GM12878 (cell line): ENCODE data around the gene ATG9B. TPM values are rescaled to one million over a fixed set of nuclear protein-coding genes. Genes with fewer than 3 reads are reported as not detected.

Experiments
- ATAC-seq: fragments of 200-7000 bp; cut with Tn5 transposase; 3 replicates; pipeline ENCODE4 v1.9.1; 2020; ENCODE audit warnings: mild to moderate bottlenecking, moderate library complexity
- BruUV-seq: library from RNA; stranded (reverse); fragments of 400-500 nt; replicated peaks from 2 replicates; lab custom pipeline; 2021; lab: Mats Ljungman, UMichigan
- CTCF ChIA-PET: fragments of 300-600 bp; sonication (Branson Sonifier 250); formaldehyde crosslinking; extraction: SDS; loops from one replicate; lab custom pipeline; 2021; ENCODE audit warnings: inconsistent platforms; lab: Yijun Ruan, JAX
- POLR2A ChIA-PET: fragments of 350-600 bp; formaldehyde crosslinking; extraction: SDS; loops from one replicate; lab custom pipeline; 2021; ENCODE audit warnings: inconsistent platforms; lab: Charles Lee
- RAD21 ChIA-PET: fragments of 300-600 bp; sonication (Branson Sonifier 250); formaldehyde crosslinking; loops from one replicate; lab custom pipeline; 2023; ENCODE audit warnings: antibody characterized with exemption; ENCODE audit not compliant: unreplicated experiment; lab: Charles Lee
- SMC1A ChIA-PET: fragments of 300-600 bp; sonication (Branson Sonifier 250); formaldehyde crosslinking; loops from one replicate; lab custom pipeline; 2023; ENCODE audit not compliant: unreplicated experiment, uncharacterized antibody; lab: Charles Lee
- DNase-seq: peaks from one replicate; pipeline ENCODE4 v3.0.0-alpha.2; 2011; ENCODE audit warnings: low read depth, low spot score
- FAIRE-seq: peaks from 3 replicates; lab custom pipeline; 2011; peaks lifted over from hg19 to GRCh38; lab: Jason Lieb, UNC
- H2AFZ ChIP-seq: 2 replicates; pipeline ENCODE4 v1.6.0; 2011; ENCODE audit warnings: low read depth, low read length, control low read depth; ENCODE audit not compliant: control insufficient read depth
- H3K27ac ChIP-seq: 2 replicates; pipeline ENCODE4 v1.5.1; 2011; ENCODE audit warnings: control low read depth; ENCODE audit not compliant: control insufficient read depth, insufficient read depth
- H3K27me3 ChIP-seq, 2 experiments: replicated peaks in 1 of 2; 2 replicates each; pipeline versions ENCODE4 v1.6.0 to v1.6.1; 2011; ENCODE audit warnings: low read length in 1 of 2; ENCODE audit not compliant: control insufficient read depth in 2 of 2, insufficient read depth in 2 of 2
- H3K36me3 ChIP-seq, 2 experiments: 2 replicates each; pipeline ENCODE4 v1.5.1; 2011; ENCODE audit warnings: low read length in 1 of 2; ENCODE audit not compliant: control insufficient read depth in 2 of 2, insufficient read depth in 2 of 2
- H3K4me1 ChIP-seq: 2 replicates; pipeline ENCODE4 v1.6.1; 2011; ENCODE audit warnings: mild to moderate bottlenecking, low read length, moderate library complexity, mixed read lengths; ENCODE audit not compliant: control insufficient read depth, insufficient read depth
- H3K4me2 ChIP-seq: 2 replicates; pipeline ENCODE4 v1.6.0; 2011; ENCODE audit warnings: control low read depth; ENCODE audit not compliant: control insufficient read depth, insufficient read depth
- H3K4me3 ChIP-seq: fragments of 200-600 bp; sonication (generic); 2 replicates; pipeline ENCODE4 v1.5.1; 2016
- H3K79me2 ChIP-seq: 2 replicates; pipeline ENCODE4 v1.6.0; 2011; ENCODE audit warnings: low read length; ENCODE audit not compliant: control insufficient read depth, insufficient read depth
- H3K9ac ChIP-seq: 2 replicates; pipeline ENCODE4 v1.8.0; 2011; ENCODE audit warnings: low read length, control low read depth, mixed read lengths; ENCODE audit not compliant: control insufficient read depth, insufficient read depth
- H3K9me3 ChIP-seq: replicated peaks from 3 replicates; pipeline ENCODE4 v1.5.1; 2011; ENCODE audit warnings: mild to moderate bottlenecking, low read length; ENCODE audit not compliant: control insufficient read depth, insufficient read depth
- H4K20me1 ChIP-seq: 2 replicates; pipeline ENCODE4 v1.6.0; 2011; ENCODE audit not compliant: control insufficient read depth, insufficient read depth
- BRCA1 ChIP-seq: IDR thresholded peaks from 2 replicates; pipeline ENCODE4 v1.6.1; 2011; ENCODE audit warnings: low read depth, low read length, improper control_type of control experiment
- CEBPB ChIP-seq, 2 experiments: fragments of 150-350 bp in 1 of 2; IDR thresholded peaks; 2 replicates each; pipeline ENCODE4 v1.6.1; 2012 to 2014; ENCODE audit warnings: low read depth in 2 of 2, low read length in 2 of 2, borderline replicate concordance in 1 of 2, inconsistent platforms in 1 of 2
- JUND ChIP-seq: IDR thresholded peaks from 2 replicates; pipeline ENCODE4 v1.6.1; 2012; ENCODE audit warnings: low read depth, mild to moderate bottlenecking, low read length, improper control_type of control experiment, moderate library complexity
- KAT2A ChIP-seq: conservative IDR thresholded peaks from 2 replicates; pipeline ENCODE4 v1.6.1; 2011; ENCODE audit warnings: low read depth, low read length; ENCODE audit not compliant: control insufficient read depth
- MTA3 ChIP-seq: IDR thresholded peaks from 2 replicates; pipeline ENCODE4 v1.6.1; 2012; ENCODE audit warnings: low read length, inconsistent platforms, borderline replicate concordance
- PAX5 ChIP-seq: IDR thresholded peaks from 2 replicates; pipeline ENCODE4 v1.6.1; 2011; ENCODE audit warnings: low read depth, low read length, borderline replicate concordance
- RAD51 ChIP-seq: fragments of 450-650 bp; IDR thresholded peaks from 2 replicates; pipeline ENCODE4 v1.6.1; 2016; ENCODE audit warnings: moderate library complexity, mild to moderate bottlenecking, inconsistent platforms
- RCOR1 ChIP-seq: conservative IDR thresholded peaks from 2 replicates; pipeline ENCODE4 v1.6.1; 2012; ENCODE audit warnings: low read depth, low read length, improper control_type of control experiment
- RELA ChIP-seq: fragments of 450-650 bp; IDR thresholded peaks from 2 replicates; pipeline ENCODE4 v1.8.0; 2014; ENCODE audit warnings: borderline replicate concordance; ENCODE audit not compliant: partially characterized antibody
- YBX1 ChIP-seq: fragments of 450-650 bp; IDR thresholded peaks from 2 replicates; pipeline ENCODE4 v1.6.1; 2016; ENCODE audit warnings: antibody characterized with exemption
- ZNF207 ChIP-seq: fragments of 450-650 bp; IDR thresholded peaks from 2 replicates; pipeline ENCODE4 v1.6.1; 2014; ENCODE audit warnings: antibody characterized with exemption, mild to moderate bottlenecking, borderline replicate concordance
- WGBS: methylation state at CpG from one replicate; pipeline ENCODE4 v1.1.6; 2016; ENCODE audit warnings: low lambda C conversion rate; ENCODE audit not compliant: insufficient replicate concordance, insufficient coverage; ENCODE audit errors: missing lambda C conversion rate; 5-methylcytosine and 5-hydroxymethylcytosine counted together
- in situ Hi-C: fragments of 300-500 bp; cut with MboI; formaldehyde crosslinking; loops from 9 replicates; pipeline ENCODE4 v1.14.3; 2018; ENCODE audit warnings: mixed read lengths
- intact Hi-C: fragments of 100-400 bp; cut with micrococcal nuclease; formaldehyde crosslinking; loops from one replicate; pipeline ENCODE4 v1.14.2; 2022; ENCODE audit not compliant: unreplicated experiment
- polyA plus RNA-seq, 11 experiments: library from polyadenylated mRNA; depleted of rRNA in 4 of 11; unstranded in 6 of 11; stranded (reverse) in 5 of 11; fragments of >200 nt; fragmentation: Nextera tagmentation in 4 of 11; fragmentation: Illumina TruSeq in 1 of 11; extraction: Ambion mirVana in 4 of 11; extraction: Trizol in 1 of 11; gene quantifications; 1 replicate in 1 of 11; 2 replicates in 10 of 11; pipeline versions ENCODE4 v1.2.1 to v1.2.3, GENCODE V29; 2011 to 2016; ENCODE audit warnings: inconsistent platforms in 2 of 11, missing spikeins in 2 of 11, low read depth in 1 of 11
- total RNA-seq, 4 experiments: library from RNA; depleted of rRNA in 3 of 4; stranded (reverse); fragments of >200 nt in 3 of 4; fragmentation: Illumina TruSeq in 1 of 4; extraction: Trizol in 1 of 4; gene quantifications; 2 replicates each; pipeline versions ENCODE4 v1.2.1 to v1.2.3, GENCODE V29; 2013 to 2021
- TF ChIP-seq, protein P1 (sequence below): IDR thresholded peaks from 2 replicates; pipeline ENCODE4 v1.6.1; 2012; ENCODE audit warnings: low read length, inconsistent platforms

ATG9B gene
- total and polyA plus RNA-seq, 10 of the 15 experiments (the other 5 are each of a cell fraction or from before 2014, with no cell fraction given): 0.01 to 0.83 (median 0.12) TPM; not detected in 2

DNA sequence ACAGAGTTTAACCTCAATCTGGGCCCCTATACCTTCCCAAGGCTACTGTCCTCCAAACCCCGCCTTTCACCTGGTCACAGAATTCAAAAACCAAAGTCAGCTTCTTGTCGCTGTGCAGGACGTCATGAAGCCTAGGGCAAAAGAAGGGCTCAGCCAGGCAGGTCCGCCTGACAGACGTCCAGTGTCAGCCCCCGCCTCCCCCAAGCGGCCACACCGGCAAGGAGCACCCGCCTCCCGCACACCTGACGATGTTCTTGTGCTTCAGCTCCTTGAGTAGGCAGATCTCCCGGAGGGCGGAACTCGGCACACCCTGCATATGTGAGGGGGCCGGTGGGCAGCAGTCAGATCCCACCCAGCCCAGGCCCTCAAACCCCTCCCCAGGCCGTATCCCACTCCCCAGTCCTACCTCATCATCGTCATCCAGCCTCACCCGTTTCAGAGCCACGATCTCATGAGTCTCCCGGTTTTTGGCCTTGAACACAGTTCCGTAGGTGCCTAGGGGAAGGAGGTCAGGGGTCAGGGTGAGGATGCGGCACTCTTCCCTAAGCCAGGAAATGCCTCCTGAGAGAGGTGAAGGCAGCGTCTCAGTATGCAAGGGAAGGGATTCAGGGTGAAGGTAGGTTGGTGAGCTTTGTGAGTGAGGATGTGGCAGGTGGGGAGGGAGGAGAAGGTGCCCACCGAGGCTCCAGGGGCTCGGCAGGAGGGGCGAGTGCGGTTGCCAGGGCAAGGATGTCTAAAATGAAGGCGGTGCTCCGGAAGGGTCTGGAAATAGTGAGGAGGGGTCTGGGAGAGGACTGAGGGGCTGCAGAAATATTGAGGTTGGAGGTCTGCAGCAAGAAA lies 32.6 kb upstream of the ATG9B start:
- 69% methylated on average over 29 of the region's 29 CpGs for WGBS
- FAIRE-seq: no peak
- SMC1A ChIA-PET: no interaction called here
- no TSS peak for BruUV-seq
- ATAC-seq: no peak
- Histone ChIP-seq H3K79me2 (peaks cover 19% of the 10 kb centered on the region), H3K4me1 (peaks cover 24% of the 10 kb centered on the region), H3K36me3 (no peaks in the 10 kb centered on the region), H3K27me3 (no peaks in the 10 kb centered on the region), H2AFZ (peak overlapping the region; percentile 94), H3K4me2 (peak overlapping the region; percentile 95), H3K9ac (peak overlapping the region; percentile 82), H4K20me1 (no peaks in the 10 kb centered on the region), H3K9me3 (no peaks in the 10 kb centered on the region), H3K27ac (no peak overlapping the region), H3K4me3 (peak overlapping the region; percentile 87)
- no peak for DNase-seq
- RAD21 ChIA-PET: no interaction called here
- intact Hi-C loops: no loop called here
- POLR2A ChIA-PET: no interaction called here
- CTCF ChIA-PET: interaction anchor here (1.0 kb wide), 1 partner anchor 29 kb away, joined by 3 read pairs; the partner anchor contains the start of gene ABCB8
- TF ChIP-seq BRCA1: no peak
- TF ChIP-seq PAX5: no peak
- TF ChIP-seq ZNF207: no peak
- TF ChIP-seq KAT2A: no peak
- TF ChIP-seq RELA: no peak
- TF ChIP-seq CEBPB (IDR thresholded peaks at IDR 0.05; ENCODE audit: borderline replicate concordance in 1 of 2, low read depth in 2 of 2, low read length in 2 of 2): no peak
- no peak for TF ChIP-seq JUND
- TF ChIP-seq YBX1: no peak
- TF ChIP-seq RAD51: no peak
- TF ChIP-seq MTA3: no peak
- TF ChIP-seq, protein P1, sequence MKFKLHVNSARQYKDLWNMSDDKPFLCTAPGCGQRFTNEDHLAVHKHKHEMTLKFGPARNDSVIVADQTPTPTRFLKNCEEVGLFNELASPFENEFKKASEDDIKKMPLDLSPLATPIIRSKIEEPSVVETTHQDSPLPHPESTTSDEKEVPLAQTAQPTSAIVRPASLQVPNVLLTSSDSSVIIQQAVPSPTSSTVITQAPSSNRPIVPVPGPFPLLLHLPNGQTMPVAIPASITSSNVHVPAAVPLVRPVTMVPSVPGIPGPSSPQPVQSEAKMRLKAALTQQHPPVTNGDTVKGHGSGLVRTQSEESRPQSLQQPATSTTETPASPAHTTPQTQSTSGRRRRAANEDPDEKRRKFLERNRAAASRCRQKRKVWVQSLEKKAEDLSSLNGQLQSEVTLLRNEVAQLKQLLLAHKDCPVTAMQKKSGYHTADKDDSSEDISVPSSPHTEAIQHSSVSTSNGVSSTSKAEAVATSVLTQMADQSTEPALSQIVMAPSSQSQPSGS: no peak
- TF ChIP-seq RCOR1: no peak
- in situ Hi-C loops: no loop called here
